Fibroblast of the conjunctiva (primary cell): ENCODE results near the gene HYAL1.
A peak's percentile ranks its signal among the peaks of the same experiment; 100 is the strongest.

Source experiments
- DNase-seq: peaks from one replicate; pipeline ENCODE4 v3.0.0-alpha.2; 2010; ENCODE audit warnings: low read depth

HYAL1 gene

DNA sequence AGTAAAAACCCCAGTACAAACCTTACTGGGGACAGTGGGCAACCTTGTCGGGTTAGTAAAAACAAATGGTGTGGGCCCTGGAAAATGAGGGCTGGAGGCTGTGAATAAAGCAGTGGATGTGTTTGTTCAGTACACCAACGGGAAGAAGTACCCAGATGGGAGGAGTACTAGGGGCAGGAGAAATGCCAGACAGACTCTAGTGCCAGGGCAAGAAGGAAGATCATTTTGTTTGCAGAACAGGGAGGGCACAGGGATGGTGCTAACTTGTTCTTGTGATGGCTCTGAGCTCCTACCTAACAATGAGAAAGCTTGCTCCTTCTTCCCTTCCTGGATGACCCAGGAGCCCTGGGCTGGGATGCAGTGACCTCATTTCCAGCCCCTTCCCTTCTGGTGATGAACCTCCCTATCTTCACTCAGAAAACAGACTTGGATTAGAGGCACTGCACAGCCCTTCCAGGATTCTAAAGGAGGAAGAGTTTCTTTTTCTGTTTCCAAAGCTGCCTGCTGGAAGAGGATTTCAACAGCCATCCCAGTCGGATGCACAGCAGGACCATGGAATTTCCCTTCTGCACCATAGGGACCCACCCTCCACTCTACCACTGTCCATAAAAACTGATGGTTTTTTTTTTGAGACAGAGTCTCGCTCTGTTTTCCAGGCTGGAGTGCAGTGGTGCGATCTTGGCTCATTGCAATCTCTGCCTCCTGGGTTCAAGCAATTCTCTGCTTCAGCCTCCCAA is 31.1 kb upstream of the HYAL1 start:
- no peak for DNase-seq

DNA sequence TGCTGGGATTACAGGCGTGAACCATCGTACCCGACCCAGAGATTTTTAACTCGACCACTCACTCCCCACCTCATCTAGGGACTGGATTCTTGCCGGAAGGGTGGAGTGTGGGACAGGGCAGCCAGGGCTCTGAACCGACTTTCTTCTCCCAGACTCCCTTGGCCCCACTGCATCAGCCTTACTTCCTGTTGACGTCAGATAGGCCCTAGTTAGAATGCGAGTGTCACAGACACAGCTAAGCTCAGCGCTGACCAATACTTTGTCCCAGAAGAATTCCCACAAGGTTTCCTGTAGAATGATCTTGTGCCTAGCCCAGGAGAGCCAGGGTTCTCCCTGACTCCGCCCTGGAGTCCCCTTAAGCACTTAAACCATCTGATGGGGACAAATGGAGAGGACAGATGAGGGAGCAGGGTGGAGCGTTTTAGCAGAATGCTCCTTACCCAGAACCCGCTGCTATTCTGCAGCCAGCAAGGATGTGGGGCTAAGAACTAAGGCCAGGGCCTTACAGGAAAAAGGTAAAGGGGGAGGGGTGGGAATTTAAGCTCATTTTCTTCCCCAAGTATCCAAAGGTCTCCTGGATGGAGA is 30.5 kb upstream of the HYAL1 start:
- DNase-seq, result no peak

DNA sequence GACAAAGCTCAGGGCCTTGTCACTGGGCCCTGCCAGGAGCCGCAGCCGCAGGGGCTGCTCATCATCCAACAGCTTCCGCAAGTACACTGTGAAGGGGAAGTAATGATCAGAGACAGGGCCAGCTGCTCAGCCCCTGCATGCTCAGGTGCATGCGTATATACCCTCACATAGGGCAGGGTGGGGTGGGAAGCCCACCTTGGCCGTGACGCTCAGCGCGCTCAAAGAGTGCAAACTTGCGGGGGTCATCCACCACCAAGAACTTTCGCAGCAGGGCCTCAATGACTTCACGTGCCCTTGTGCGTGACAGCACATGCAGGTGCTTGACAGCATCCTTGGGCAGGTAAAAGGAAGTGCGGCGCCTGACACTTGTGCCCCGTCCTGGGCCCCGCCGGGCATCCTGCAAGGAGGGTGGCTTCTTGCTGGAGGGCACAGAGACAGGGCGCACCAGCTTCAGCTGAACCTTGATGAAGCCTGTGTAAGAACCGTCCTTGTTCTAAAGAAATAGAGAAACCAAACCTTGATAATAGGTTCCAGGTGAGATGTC is 28.1 kb upstream of the HYAL1 start:
- no peak for DNase-seq

- DNase-seq, result no peak
These were observed 27.0 kb upstream of the HYAL1 start for GRCh38 chr3:50330330-50330729.

- peak; percentile 93 for DNase-seq
These were observed 24.7 kb upstream of the HYAL1 start, which contains the start of gene TUSC2 for GRCh38 chr3:50327943-50328691. TSS of gene TUSC2 (minus strand) at chr3:50328223. CDS start at chr3:50328099, 124 bp downstream.

DNA sequence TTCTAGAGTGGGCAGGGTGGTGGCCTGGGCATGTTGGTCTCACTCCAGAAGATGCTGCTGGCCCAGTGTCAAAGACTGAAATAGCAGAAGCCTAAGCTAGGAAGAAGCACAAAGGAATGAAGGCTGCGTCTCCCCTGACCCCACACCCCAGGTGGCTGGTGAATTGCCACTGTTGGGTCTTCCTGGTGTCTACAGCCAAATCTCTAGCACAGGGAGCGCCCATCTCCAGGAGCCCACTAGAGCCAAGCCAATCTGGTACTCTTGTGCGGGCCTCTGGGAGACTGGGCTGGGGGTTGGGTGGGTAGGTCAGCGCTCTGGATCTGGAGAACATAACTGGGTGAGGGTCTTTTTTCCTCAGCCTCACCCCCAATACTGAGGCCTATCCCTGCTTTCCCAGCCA is 23.8 kb upstream of the HYAL1 start:
- DNase-seq, result no peak

DNA sequence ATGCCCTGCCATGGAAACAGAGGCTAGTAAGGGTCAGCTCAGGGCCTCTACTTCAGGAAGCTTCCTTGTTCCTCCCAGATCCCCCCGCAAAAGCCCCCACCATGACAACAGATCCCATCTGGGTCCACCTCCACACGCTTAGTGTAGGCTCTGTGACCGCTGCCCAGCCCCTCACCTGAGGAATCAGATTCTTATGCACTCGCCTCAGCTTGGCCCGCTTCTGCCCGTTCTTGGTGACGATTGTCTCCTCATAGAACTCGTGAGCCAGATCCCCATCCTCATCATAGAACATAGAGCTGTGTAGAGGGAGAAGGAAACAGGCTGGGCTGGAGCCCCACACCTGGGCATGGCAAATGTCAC is 22.8 kb upstream of the HYAL1 start:
- DNase-seq, result no peak

- DNase-seq, result no peak
These were observed 22.3 kb upstream of the HYAL1 start for GRCh38 chr3:50325497-50326181.

DNA sequence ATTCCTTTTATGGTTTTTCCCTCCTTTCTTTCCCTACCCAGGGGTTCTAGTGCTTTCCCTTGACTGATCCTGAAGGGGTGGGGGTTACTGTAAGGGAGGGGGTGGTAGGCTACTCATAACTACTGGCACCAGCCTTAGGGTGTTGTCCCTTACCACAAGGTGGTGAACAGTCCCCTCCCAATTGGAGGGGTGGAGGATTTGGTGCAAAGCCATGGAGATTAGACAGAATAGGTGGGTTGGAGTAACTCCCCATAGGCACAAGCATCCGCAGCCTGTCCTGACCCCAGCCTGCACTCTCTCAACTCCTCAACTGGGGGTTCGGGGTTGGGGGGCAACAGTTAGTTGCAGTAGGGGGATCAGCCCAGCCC is 21.7 kb upstream of the HYAL1 start:
- no peak for DNase-seq

GRCh38 chr3:50324351-50325112 is 21.2 kb upstream of the HYAL1 start:
- peak; percentile 49 for DNase-seq

DNA sequence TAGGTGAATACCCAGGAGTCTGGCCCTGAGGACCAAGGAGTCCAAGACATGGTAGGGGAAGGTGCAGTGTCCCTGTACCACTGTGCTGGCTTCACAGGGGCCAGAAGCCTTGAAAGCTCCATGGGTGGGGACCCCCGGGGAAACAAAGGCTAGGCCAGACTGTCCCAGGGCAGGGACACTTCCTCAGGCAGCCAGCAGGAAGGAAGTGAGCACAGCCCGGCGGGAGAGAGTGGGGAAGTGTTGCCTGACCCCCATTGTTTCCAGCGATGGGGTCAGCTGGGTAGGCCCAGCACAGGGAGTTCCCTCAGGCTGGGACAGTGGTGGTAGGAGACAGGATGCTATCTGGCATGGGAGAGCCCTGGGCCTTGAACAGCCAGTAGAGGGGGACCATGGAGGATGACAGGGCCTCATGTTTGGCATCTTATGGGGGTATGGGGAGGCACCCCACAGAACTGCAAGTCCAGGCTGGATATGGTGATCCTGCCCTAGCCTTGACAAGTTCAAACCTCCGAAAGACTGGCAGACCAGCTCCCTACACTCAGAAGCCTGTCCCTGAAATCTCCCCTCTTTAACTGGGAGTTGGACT is 20.3 kb upstream of the HYAL1 start:
- no peak for DNase-seq

GRCh38 chr3:50323092-50323600 is 19.8 kb upstream of the HYAL1 start:
- DNase-seq, result no peak

DNA sequence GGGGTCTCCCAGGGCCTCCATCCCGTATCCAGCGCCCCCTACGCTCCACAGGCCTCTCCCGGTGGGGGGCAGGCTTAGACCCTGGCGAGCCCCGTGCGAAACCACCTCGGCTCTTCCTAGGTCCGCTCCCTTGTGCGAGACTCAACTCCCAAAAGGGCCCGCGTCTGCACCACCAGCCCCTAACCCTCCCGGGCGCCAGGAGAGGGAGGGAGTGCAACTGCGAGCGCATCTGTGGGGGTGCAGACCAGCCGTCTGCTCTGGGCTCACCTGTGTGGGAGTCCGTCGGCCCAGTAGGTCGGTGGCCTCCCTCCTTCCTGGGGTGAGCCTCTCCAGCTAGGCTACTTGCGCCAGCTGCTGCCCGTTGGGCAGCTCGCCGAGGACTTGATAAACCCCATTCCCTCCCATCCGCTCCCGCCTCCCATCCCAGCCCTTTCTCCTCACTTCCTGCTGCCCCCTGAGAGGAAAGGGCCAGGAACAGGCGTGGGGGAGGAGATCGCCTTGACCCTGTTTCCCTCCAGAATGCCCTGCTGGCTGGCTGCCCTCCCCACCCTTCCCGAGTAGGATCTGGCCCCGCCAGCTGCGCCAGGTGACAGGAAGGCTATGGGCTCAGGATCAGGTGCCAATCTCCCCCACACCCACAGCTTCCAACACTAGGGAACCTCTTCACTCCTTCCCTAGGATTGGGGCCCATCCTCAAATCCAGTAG is 19.2 kb upstream of the HYAL1 start, which contains the start of gene HYAL2:
HYAL2 (minus strand) TSS at position 360 of the 706 bp plus-strand sequence. CDS start 2,256 bp downstream, outside the sequence.
- no peak for DNase-seq

DNA sequence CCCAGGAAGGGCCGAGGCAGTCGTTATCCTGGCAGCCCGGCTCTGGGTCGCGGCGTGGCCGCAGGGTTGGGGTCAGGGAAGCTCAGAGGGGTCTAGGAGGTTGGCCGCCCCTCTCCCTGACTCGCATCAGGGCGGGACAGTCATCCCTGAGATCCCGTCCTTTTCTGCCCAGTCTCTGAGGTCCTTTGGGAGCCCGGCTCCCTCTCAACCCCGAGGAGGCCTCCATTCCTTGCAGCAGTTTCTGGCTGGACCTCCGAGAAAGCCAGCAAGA is 18.7 kb upstream of the HYAL1 start:
- no peak for DNase-seq

DNA sequence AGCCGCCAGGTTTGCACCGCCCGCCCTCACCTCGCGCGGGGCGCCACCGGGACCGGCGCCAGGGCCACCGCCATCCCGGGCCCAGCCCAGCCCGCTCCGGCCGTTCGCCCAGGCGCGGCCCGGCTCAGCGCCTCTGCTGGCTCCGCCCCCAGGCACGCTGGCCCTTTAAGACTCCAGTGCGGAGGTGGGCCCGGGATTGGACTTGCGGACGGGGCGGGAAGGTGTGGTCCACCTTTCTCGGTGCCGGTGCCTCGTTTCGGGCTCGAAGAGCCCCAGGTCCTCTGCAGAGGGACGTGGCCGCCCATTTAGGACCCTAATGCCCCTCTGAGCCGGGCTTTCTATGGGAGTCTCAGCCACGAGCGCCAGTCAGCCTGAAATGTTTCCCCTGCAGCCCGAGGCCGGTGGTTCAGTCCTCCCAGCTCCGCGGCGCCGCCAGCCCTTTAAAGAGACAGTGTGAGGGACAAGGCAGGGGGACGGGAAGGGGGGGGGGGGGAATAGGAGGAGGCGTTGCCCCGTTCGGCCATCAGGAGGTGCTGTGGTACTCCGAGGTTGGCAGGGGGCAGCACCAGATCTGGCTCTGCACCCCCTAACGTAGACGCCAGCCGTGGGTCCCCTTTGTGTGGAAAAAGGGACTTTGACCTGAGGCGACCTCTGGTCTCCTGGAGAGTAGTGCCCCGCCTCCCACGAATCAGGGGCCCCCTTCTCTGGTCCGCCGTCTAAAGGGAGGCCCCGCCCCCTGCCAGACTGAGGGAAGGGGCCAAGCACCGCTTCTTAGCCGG is 18.2 kb upstream of the HYAL1 start:
- peak; percentile 70 for DNase-seq

DNA sequence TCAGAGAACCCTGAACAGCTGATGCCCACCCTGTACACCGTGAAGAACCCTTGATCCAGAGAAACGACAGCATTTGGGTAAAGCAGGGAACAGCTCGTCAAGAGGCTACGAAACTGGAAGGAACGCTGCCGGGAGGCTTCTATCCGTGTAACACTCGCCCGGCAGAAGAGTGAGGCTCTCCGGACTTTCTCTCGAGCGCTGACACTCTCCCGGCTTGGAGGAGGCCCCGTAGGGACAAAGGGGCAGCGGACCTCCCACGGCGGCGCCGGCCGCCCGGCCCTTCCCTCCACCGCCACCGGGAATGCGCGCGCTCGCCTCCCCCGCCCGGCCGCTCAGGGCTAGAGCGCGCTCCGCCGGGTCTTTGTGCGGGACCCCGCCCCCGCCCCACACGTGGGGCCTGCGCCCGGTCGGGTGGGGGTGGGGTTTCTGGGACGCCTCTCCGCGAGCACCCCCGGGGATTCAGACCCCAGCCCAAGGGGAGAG is 17.5 kb upstream of the HYAL1 start:
- peak; percentile 28 for DNase-seq

GRCh38 chr3:50319894-50320625 is 16.7 kb upstream of the HYAL1 start:
- no peak for DNase-seq

DNA sequence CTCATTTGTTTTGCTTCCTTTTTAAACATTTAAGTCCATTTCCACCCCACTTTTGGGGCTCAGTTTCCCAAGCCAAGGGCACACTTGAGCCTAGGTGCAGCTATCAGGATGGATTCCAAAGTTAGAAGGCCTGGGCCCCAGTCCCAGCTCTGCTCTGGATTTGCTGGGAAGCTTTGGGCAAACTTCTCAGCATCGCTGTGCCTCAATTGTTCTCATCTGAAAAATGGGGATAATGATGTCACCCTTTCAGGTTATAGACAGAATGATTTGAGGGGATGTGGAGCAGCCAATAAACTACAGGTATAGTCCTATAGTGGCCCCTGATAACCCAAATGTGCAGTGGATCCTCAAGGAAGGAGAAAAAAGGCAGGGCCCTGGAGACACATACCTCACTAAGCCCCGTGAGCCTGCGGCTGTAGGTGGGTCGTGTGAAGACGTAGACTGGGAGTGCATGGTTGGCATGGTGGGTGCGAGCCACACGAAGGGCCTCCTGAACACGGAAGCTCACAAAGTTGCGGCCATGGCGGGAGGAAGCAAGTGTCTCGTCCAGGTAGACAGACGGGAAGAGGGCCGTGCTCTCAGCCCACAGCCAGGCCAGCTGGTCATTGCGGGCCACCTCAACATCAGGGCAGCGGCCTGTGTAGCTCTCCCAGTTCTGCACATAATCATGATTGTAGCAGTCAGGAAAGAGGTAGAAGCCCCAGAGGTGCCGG is 16.0 kb upstream of the HYAL1 start:
- no peak for DNase-seq
